A549 treated with Hydrocortisone at 1 μM for 4 hours (cell line): ENCODE measurements around the gene ZNF766. TPM values are rescaled to one million over a fixed set of nuclear protein-coding genes. Genes with fewer than 3 reads are reported as not detected.

Experiments used
- total RNA-seq: library from RNA; stranded (reverse); fragments of 200-300 nt; extraction: Qiagen RNA extraction; gene quantifications from 5 replicates; pipeline ENCODE4 v1.2.3, GENCODE V29; 2022

Gene ZNF766
- 5.9 to 14.2 TPM (median 9.0 TPM) in 5 replicates for total RNA-seq

DNA sequence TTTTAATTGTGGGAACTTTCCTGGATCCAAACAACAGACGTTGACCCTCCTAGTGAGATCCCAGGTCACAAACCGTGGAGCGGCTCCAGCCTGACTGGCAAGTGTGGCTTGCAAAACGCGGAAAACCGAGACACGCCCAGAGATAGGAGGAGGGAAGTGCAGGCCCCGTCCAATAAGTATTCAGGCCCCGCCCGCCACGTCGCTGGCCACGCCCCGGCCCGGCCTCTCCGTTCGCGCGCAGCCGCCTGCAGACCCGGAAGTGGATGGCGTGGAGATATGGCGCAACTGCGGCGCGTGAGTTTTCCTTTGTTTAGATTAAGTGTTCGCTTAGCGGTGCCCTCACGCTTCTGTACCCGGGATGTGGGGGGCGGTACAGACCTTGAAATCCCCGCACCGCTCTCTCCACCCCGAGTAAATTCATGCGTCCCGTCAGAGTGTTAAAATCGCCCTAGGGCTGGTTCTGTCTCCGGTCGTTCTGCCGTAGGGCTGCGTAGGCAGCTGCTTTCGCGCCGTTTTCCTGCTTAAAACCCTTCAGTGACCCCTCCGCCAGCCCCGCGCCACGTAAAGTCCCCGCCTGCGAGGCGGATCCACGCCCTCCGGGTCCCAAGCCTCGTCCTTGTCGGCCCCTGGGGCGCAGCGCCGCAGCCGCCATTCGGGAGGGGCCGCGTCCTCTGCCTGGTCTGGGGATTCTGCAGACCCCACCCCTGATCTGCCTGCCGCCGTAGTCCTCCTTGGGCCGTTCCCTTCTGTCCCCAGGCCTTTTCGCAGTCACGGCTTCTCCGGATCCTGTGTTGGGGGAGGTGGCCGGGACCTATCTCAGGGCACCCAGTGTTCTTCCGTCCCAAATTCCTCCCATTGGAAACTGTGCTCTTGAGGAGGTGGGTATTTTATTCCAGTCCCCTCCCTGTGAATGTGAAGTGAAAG is at the start of gene ZNF766:
ZNF766 (plus strand) TSS at position 250 of the 924 bp plus-strand sequence; CDS start at position 277, 27 bp downstream.

GRCh38 chr19:52296773-52297600 is 27.6 kb downstream of the ZNF766 start, which contains the start of gene ZNF480:
Gene ZNF480 (plus strand): TSS chr19:52297169. CDS start chr19:52300413, 3,244 bp downstream.

DNA sequence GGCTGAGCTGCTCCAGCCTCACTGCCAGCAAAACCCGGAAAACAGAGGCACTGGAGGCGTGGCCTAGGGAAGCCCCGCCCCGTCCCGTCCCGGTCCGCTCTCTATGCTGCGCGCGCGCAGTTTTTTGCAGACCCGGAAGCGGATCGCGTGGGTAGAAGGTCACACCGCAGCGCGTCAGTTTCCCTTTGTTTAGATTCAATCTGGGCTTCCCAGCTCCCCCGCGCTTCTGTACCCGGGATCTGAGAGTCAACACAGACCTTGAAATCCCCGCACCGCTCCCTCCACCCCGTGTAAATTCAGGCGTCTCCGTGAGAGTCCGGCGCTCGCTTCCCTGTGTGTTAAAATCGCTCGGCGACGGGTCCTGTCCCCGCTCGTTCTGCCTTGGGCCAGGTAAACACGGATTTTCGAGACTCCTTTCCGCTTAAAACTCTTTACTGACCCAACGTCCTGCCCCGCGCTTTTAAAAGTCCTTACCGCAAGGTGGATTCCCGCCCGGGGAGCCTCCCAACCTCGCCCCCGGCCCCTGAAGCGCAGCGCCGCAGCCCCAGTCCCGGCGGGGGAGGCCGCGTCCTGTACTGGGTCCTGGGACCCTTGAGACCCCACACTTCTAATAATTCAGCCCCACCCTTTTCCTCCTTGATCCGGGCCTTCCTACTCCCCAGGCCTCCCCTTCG is 66.9 kb downstream of the ZNF766 start, which contains the start of gene ZNF610:
ZNF610 (plus strand) TSS at position 127 of the 674 bp plus-strand sequence. CDS start 12,930 bp downstream, outside the sequence.

Other genes with a start within 250 kb of the ZNF766 start
- 2.5 to 3.8 TPM (median 3.1 TPM) in 5 replicates for gene ZNF614, start 241.2 kb upstream of the ZNF766 start, total RNA-seq
- gene ZNF432, start 220.7 kb upstream of the ZNF766 start, total RNA-seq, result 1.3 to 1.9 TPM (median 1.6 TPM) in 5 replicates
- gene ZNF841, start 173.8 kb upstream of the ZNF766 start, total RNA-seq, result 1.5 to 2.4 TPM (median 2.3 TPM) in 5 replicates
- gene ZNF616, start 129.6 kb upstream of the ZNF766 start, total RNA-seq, result 0.52 to 0.85 TPM (median 0.75 TPM) in 5 replicates
- 0.45 to 1.2 TPM (median 0.88 TPM) in 5 replicates for gene ZNF836, start 98.0 kb upstream of the ZNF766 start, total RNA-seq
- gene PPP2R1A, start 79.5 kb upstream of the ZNF766 start, total RNA-seq, result 178 to 309 TPM (median 306 TPM) in 5 replicates
- 6.6 to 19.0 TPM (median 17.3 TPM) in 5 replicates for gene ZNF480, start 27.6 kb downstream of the ZNF766 start, total RNA-seq
- not detected in 5 replicates for gene ZNF610, start 66.7 kb downstream of the ZNF766 start, total RNA-seq
- 0.69 to 0.90 TPM (median 0.77 TPM) in 5 replicates for gene ZNF880, start 100.3 kb downstream of the ZNF766 start, total RNA-seq
- 0.12 to 0.23 TPM (median 0.16 TPM) in 3 of 5 replicates, not detected in the others for gene ZNF528, start 128.3 kb downstream of the ZNF766 start, total RNA-seq
- gene ZNF534, start 159.6 kb downstream of the ZNF766 start, total RNA-seq, result not detected in 5 replicates
- not detected in 5 replicates for gene ZNF578, start 184.0 kb downstream of the ZNF766 start, total RNA-seq